CD14-positive monocyte (primary cell): ENCODE measurements around the gene ODF2. TPM values are rescaled to one million over a fixed set of nuclear protein-coding genes. Genes with fewer than 3 reads are reported as not detected.

ENCODE experiments used
- DNase-seq, 3 donors: peaks; one replicate each; pipeline ENCODE4 v3.0.0-alpha.2; 2011 to 2022
- H2AFZ ChIP-seq: 2 replicates; pipeline ENCODE4 v1.6.0; 2012; ENCODE audit warnings: mild to moderate bottlenecking, low read depth, low read length, inconsistent platforms; ENCODE audit not compliant: insufficient read depth, poor library complexity, severe bottlenecking
- H3K27ac ChIP-seq, 2 donors: 1 replicate in 1 of 2; 2 replicates in 1 of 2; pipeline ENCODE4 v1.5.1; 2012 to 2013; ENCODE audit warnings: low read length in 2 of 2, control low read depth in 1 of 2, inconsistent platforms in 1 of 2, low read depth in 1 of 2, mild to moderate bottlenecking in 1 of 2
- H3K27me3 ChIP-seq, 2 donors: one replicate each; pipeline versions ENCODE4 v1.6.0 to v1.6.1; 2011 to 2013; ENCODE audit warnings: low read length in 2 of 2; ENCODE audit not compliant: control insufficient read depth in 2 of 2, insufficient read depth in 2 of 2
- H3K36me3 ChIP-seq, 2 donors: replicated peaks in 1 of 2; 1 replicate in 1 of 2; 2 replicates in 1 of 2; pipeline versions ENCODE4 v1.5.1 to v1.6.1; 2012 to 2013; ENCODE audit warnings: low read length in 2 of 2, control low read depth in 1 of 2, inconsistent platforms in 1 of 2, mild to moderate bottlenecking in 1 of 2; ENCODE audit not compliant: insufficient read depth in 2 of 2, control insufficient read depth in 1 of 2
- H3K4me1 ChIP-seq, 2 donors: 1 replicate in 1 of 2; 2 replicates in 1 of 2; pipeline versions ENCODE4 v1.5.1 to v1.6.1; 2012 to 2013; ENCODE audit warnings: low read length in 2 of 2, control low read depth in 1 of 2, inconsistent platforms in 1 of 2, mild to moderate bottlenecking in 1 of 2, moderate library complexity in 1 of 2; ENCODE audit not compliant: insufficient read depth in 2 of 2, control insufficient read depth in 1 of 2
- H3K4me2 ChIP-seq: replicated peaks from 2 replicates; pipeline ENCODE3; 2012; ENCODE audit warnings: low read length, moderate library complexity, mild to moderate bottlenecking; ENCODE audit not compliant: poor library complexity, severe bottlenecking; ENCODE audit errors: extremely low read depth
- H3K4me3 ChIP-seq, 3 experiments: fragments of 200-600 bp in 1 of 3; sonication (generic) in 1 of 3; replicated peaks in 1 of 3; 1 replicate in 2 of 3; 2 replicates in 1 of 3; pipeline ENCODE4 v1.5.1; 2011 to 2013; ENCODE audit warnings: low read length in 3 of 3, mild to moderate bottlenecking in 3 of 3, control low read depth in 2 of 3, low read depth in 2 of 3, inconsistent platforms in 1 of 3, moderate library complexity in 1 of 3
- H3K79me2 ChIP-seq: 2 replicates; pipeline ENCODE4 v1.6.0; 2012; ENCODE audit warnings: mild to moderate bottlenecking, control low read depth, inconsistent platforms, low read length, moderate library complexity; ENCODE audit not compliant: insufficient read depth
- H3K9ac ChIP-seq: 2 replicates; pipeline ENCODE4 v1.6.0; 2017; ENCODE audit warnings: low read length, mild to moderate bottlenecking; ENCODE audit not compliant: insufficient read depth, poor library complexity, severe bottlenecking
- H3K9me3 ChIP-seq, 2 donors: replicated peaks in 1 of 2; 1 replicate in 1 of 2; 2 replicates in 1 of 2; pipeline versions ENCODE4 v1.5.1 to v1.6.1; 2012 to 2013; ENCODE audit warnings: low read length in 2 of 2, control low read depth in 1 of 2; ENCODE audit not compliant: control insufficient read depth in 1 of 2, insufficient read depth in 1 of 2
- H4K20me1 ChIP-seq: 2 replicates; pipeline ENCODE4 v1.6.0; 2012; ENCODE audit warnings: mild to moderate bottlenecking, low read length, control low read depth, moderate library complexity; ENCODE audit not compliant: insufficient read depth
- H3K27ac Mint-ChIP-seq, 7 donors: one replicate each; pipeline ENCODE4 v1.8.0; 2020; ENCODE audit warnings: mild to moderate bottlenecking in 7 of 7, mixed read lengths in 7 of 7, moderate library complexity in 6 of 7, inconsistent platforms in 2 of 7
- H3K27me3 Mint-ChIP-seq, 3 donors: one replicate each; pipeline ENCODE4 v1.8.0; 2021 to 2022; ENCODE audit warnings: low read depth in 3 of 3, mild to moderate bottlenecking in 3 of 3, mixed read lengths in 3 of 3, moderate library complexity in 3 of 3, inconsistent platforms in 1 of 3
- H3K36me3 Mint-ChIP-seq, 2 donors: one replicate each; pipeline ENCODE4 v1.8.0; 2020; ENCODE audit warnings: mixed read lengths in 2 of 2, inconsistent platforms in 1 of 2, mild to moderate bottlenecking in 1 of 2
- H3K4me1 Mint-ChIP-seq: one replicate; pipeline ENCODE4 v1.8.0; 2020; ENCODE audit warnings: mild to moderate bottlenecking, mixed read lengths
- H3K4me3 Mint-ChIP-seq, 2 donors: one replicate each; pipeline ENCODE4 v1.8.0; 2020; ENCODE audit warnings: mild to moderate bottlenecking in 2 of 2, mixed read lengths in 2 of 2, moderate library complexity in 1 of 2
- H3K9me3 Mint-ChIP-seq, 7 donors: one replicate each; pipeline ENCODE4 v1.8.0; 2020 to 2022; ENCODE audit warnings: mixed read lengths in 7 of 7, mild to moderate bottlenecking in 6 of 7, moderate library complexity in 6 of 7, inconsistent platforms in 2 of 7
- WGBS: methylation state at CpG from one replicate; pipeline ENCODE4 v1.1.5; 2013; ENCODE audit warnings: missing lambda C conversion rate; ENCODE audit not compliant: insufficient coverage; 5-methylcytosine and 5-hydroxymethylcytosine counted together
- intact Hi-C, 2 donors: fragments of 100-400 bp; cut with micrococcal nuclease; formaldehyde crosslinking; loops; one replicate each; pipeline versions ENCODE4 v1.15.0 to v1.15.1; 2023
- polyA plus RNA-seq, 3 donors: library from polyadenylated mRNA; depleted of rRNA in 1 of 3; unstranded in 2 of 3; stranded (reverse) in 1 of 3; fragments of 300-500 nt in 2 of 3; fragments of >200 nt in 1 of 3; fragmentation: Illumina TruSeq in 2 of 3; gene quantifications; 1 replicate in 2 of 3; 2 replicates in 1 of 3; pipeline ENCODE4 v1.2.3, GENCODE V29; 2012 to 2021
- TF ChIP-seq, protein P1 (sequence below): fragments of 200-600 bp; IDR thresholded peaks from one replicate; pipeline ENCODE4 v1.8.0; 2022; ENCODE audit warnings: antibody characterized with exemption, mild to moderate bottlenecking

Gene ODF2
- polyA plus RNA-seq, 3 donors, result 7.9 to 24.1 (median 11.4) TPM

GRCh38 chr9:128456613-128457061, 831 bp downstream of the ODF2 start:
- H3K27ac Mint-ChIP-seq, result peak overlapping the region; percentile 69 to 91 (median 85)
- peak overlapping the region; percentile 67 to 93 (median 70) for H3K4me3 ChIP-seq
- peak overlapping the region; percentile 54 to 85 for H3K27ac ChIP-seq
- peak overlapping the region; percentile 86 to 89 for H3K4me3 Mint-ChIP-seq
- intact Hi-C loops, result loop anchor here (1.0 to 10.0 kb wide), 5 partner anchors 48 to 568 kb away; partner anchors contain the start of genes COQ4 (in 1 of the 2), DOLK (in 1 of the 2), GLE1 (in 1 of the 2) and NUP188 (in 1 of the 2)
- DNase-seq, result peak; percentile 51 to 60 (median 57)
- peak overlapping the region; percentile 93 for H2AFZ ChIP-seq
- H3K4me1 ChIP-seq, result peaks cover 12 to 20% of the 10 kb centered on the region in 2 donors
- peak overlapping the region; percentile 99 for H3K4me2 ChIP-seq
- H3K79me2 ChIP-seq, result peaks cover 28% of the 10 kb centered on the region
- H3K9me3 ChIP-seq, result no peaks in the 10 kb centered on the region
- peaks cover 0 to 2% (median 0%) of the 10 kb centered on the region in 7 donors for H3K9me3 Mint-ChIP-seq
- H3K9ac ChIP-seq, result peak overlapping the region; percentile 78
- H3K36me3 ChIP-seq, result peaks cover 21 to 26% of the 10 kb centered on the region in 2 donors
- H3K27me3 Mint-ChIP-seq, result peaks cover 2 to 8% (median 6%) of the 10 kb centered on the region in 3 donors
- H3K4me1 Mint-ChIP-seq, result peaks cover 15% of the 10 kb centered on the region
- H4K20me1 ChIP-seq, result peaks cover 7% of the 10 kb centered on the region
- peaks cover 25 to 30% of the 10 kb centered on the region in 2 donors for H3K36me3 Mint-ChIP-seq
- H3K27me3 ChIP-seq, result no peaks in the 10 kb centered on the region
- under 1% methylated on average over 48 of the region's 48 CpGs for WGBS
- TF ChIP-seq, protein P1, sequence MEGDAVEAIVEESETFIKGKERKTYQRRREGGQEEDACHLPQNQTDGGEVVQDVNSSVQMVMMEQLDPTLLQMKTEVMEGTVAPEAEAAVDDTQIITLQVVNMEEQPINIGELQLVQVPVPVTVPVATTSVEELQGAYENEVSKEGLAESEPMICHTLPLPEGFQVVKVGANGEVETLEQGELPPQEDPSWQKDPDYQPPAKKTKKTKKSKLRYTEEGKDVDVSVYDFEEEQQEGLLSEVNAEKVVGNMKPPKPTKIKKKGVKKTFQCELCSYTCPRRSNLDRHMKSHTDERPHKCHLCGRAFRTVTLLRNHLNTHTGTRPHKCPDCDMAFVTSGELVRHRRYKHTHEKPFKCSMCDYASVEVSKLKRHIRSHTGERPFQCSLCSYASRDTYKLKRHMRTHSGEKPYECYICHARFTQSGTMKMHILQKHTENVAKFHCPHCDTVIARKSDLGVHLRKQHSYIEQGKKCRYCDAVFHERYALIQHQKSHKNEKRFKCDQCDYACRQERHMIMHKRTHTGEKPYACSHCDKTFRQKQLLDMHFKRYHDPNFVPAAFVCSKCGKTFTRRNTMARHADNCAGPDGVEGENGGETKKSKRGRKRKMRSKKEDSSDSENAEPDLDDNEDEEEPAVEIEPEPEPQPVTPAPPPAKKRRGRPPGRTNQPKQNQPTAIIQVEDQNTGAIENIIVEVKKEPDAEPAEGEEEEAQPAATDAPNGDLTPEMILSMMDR, result no peak

DNA sequence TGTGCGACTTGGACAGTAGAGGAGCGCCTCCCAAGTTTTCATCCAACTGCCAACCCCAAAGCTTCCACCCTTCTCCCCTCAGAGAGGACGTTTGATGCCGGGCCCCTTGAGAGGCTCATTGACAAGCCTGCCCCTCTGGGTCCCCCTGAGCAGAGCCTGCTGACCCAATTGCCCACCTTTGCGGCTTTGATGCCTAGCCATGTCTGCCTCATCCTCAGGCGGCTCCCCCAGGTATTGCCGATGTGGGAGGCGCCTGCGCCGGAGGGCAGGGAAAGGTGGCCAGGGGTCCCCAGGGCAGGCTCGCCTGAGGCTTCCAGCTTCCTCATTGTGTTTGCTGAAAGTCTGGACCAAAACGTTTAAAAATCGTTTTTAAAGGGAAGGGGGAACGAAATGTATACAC, 1.4 kb downstream of the ODF2 start:
- Mint-ChIP-seq H3K4me3 (peak overlapping the region; percentile 86 to 89), H3K36me3 (peaks cover 31 to 36% of the 10 kb centered on the region in 2 donors), H3K4me1 (peaks cover 15% of the 10 kb centered on the region), H3K9me3 (peaks cover 0 to 2% (median 0%) of the 10 kb centered on the region in 7 donors), H3K27me3 (peaks cover 2 to 8% (median 5%) of the 10 kb centered on the region in 3 donors), H3K27ac (peak overlapping the region in 2 of 7 donors; percentile 24 to 63)
- Histone ChIP-seq H3K4me3 (peak overlapping the region in 2 of 3 experiments; percentile 67 to 93), H3K27me3 (no peaks in the 10 kb centered on the region), H3K36me3 (peaks cover 25 to 32% of the 10 kb centered on the region in 2 donors), H3K9me3 (no peaks in the 10 kb centered on the region), H3K9ac (peak overlapping the region; percentile 78), H2AFZ (peak overlapping the region; percentile 93), H3K27ac (no peak overlapping the region), H4K20me1 (peaks cover 7% of the 10 kb centered on the region), H3K79me2 (peaks cover 28% of the 10 kb centered on the region), H3K4me2 (peak overlapping the region; percentile 99), H3K4me1 (peaks cover 12 to 20% of the 10 kb centered on the region in 2 donors)
- intact Hi-C loops, result loop anchor here (5.0 to 10.0 kb wide), 4 partner anchors 85 to 568 kb away; partner anchors contain the start of genes COQ4 (in 1 of the 2), DOLK (in 1 of the 2), NUP188 (in 1 of the 2) and SH3GLB2 (in 1 of the 2)
- DNase-seq, result no peak
- TF ChIP-seq, protein P1, result no peak
- 52% methylated on average over 11 of the region's 14 CpGs for WGBS
